HG03280 (cell line): ENCODE measurements around the gene HPF1.
"Not testable (repeated sequence)": the region's sequence is repeated elsewhere in the genome, so short reads cannot be mapped to it uniquely, and the experiment has no call there.

Source experiments
- ATAC-seq: cut with Tn5 transposase; IDR thresholded peaks from one replicate; pipeline ENCODE4 v1.9.1; 2021; ENCODE audit warnings: mild to moderate bottlenecking, moderate library complexity; ENCODE audit not compliant: unreplicated experiment

Gene HPF1

GRCh38 chr4:169741569-169741968, 16.2 kb downstream of the HPF1 start:
- ATAC-seq, result no peak

GRCh38 chr4:169738604-169739003, 19.1 kb downstream of the HPF1 start:
- ATAC-seq, result not testable (repeated sequence)

- ATAC-seq, result no peak
Measured at GRCh38 chr4:169730564-169730963, 27.2 kb downstream of the HPF1 start.

GRCh38 chr4:169727616-169728015, 30.1 kb downstream of the HPF1 start:
- no peak for ATAC-seq

- no peak for ATAC-seq
Measured at GRCh38 chr4:169724260-169724659, 33.5 kb downstream of the HPF1 start.

GRCh38 chr4:169723207-169723965, 34.4 kb downstream of the HPF1 start:
- ATAC-seq, result no peak

- no peak for ATAC-seq
Measured at GRCh38 chr4:169720529-169720928, 37.2 kb downstream of the HPF1 start.

- no peak for ATAC-seq
Measured at GRCh38 chr4:169716677-169717076, 41.1 kb downstream of the HPF1 start.

GRCh38 chr4:169715826-169716225, 41.9 kb downstream of the HPF1 start:
- ATAC-seq, result no peak

GRCh38 chr4:169707958-169708643, 49.6 kb downstream of the HPF1 start:
- ATAC-seq, result no peak

- ATAC-seq, result no peak
Measured at GRCh38 chr4:169698331-169698730, 59.4 kb downstream of the HPF1 start.

GRCh38 chr4:169690787-169691186, 67.0 kb downstream of the HPF1 start:
- ATAC-seq, result no peak

GRCh38 chr4:169689681-169690080, 68.1 kb downstream of the HPF1 start:
- ATAC-seq, result no peak

GRCh38 chr4:169682372-169683047, 75.2 kb downstream of the HPF1 start:
- no peak for ATAC-seq
